GM10248 (cell line): ENCODE data around the gene F5.

Experiments used
- CTCF ChIA-PET: fragments of 300-600 bp; sonication (Branson Sonifier 250); formaldehyde crosslinking; extraction: SDS; loops from one replicate; lab custom pipeline; 2021; ENCODE audit warnings: antibody characterized with exemption; lab: Yijun Ruan, JAX
- POLR2A ChIA-PET: fragments of 350-650 bp; sonication (Branson Sonifier 250); formaldehyde crosslinking; extraction: SDS; loops from one replicate; lab custom pipeline; 2020; ENCODE audit warnings: antibody characterized with exemption; lab: Yijun Ruan, JAX
- DNase-seq: peaks from one replicate; pipeline ENCODE4 v3.0.0; 2012; ENCODE audit errors: extremely low spot score
- TF ChIP-seq, protein P1 (sequence below): IDR thresholded peaks from 2 replicates; pipeline ENCODE4 v1.5.1; 2012; ENCODE audit warnings: mild to moderate bottlenecking, low read depth; ENCODE audit errors: extremely low read depth, missing control alignments, control extremely low read depth

Gene F5

DNA sequence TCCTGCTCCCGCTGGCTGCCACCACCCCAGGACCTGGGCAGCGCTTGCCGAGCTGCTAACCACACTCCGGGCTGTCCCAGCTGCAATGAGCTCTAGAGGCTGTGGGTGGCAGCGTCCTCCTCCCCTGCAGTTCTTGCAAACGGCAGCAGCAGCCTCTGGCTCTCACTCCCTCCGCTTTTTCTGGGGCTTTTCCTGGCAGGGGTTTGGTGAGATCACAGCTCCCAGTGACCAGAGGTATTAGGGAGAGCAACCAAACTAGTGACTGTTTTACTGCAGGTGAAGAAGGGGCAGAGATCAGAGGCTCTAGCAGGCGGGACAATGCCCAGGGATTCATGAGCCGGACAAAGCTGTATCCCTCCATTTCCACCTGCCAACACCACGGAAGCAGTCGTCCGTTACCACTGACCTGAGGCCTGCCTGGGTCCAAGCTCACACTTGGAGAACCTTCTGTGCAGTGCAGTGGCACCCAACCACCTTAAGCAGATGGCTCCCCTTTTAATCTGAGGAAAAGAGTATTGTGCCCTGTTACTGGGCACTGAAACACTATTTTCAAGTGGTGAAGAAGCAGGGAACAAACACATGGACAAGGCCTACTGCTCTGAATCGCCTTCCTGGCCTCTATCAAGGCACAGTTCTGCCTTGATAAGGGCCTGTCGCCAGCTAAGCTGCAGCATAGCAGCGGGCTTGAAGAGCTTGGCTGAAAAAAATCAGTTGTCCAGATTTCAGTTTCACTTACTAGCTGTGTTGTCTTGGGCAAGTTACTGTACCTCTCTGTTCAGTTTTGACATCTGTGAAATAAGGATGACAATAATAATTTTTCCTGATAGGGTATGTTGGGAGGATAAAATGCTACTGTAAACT is at the start of gene F5:
F5 (minus strand) TSS at position 87 of the 861 bp plus-strand sequence. CDS start 95 bp downstream, outside the sequence.
- DNase-seq, result peak; percentile 69
- POLR2A ChIA-PET, result no interaction called here
- TF ChIP-seq, protein P1, sequence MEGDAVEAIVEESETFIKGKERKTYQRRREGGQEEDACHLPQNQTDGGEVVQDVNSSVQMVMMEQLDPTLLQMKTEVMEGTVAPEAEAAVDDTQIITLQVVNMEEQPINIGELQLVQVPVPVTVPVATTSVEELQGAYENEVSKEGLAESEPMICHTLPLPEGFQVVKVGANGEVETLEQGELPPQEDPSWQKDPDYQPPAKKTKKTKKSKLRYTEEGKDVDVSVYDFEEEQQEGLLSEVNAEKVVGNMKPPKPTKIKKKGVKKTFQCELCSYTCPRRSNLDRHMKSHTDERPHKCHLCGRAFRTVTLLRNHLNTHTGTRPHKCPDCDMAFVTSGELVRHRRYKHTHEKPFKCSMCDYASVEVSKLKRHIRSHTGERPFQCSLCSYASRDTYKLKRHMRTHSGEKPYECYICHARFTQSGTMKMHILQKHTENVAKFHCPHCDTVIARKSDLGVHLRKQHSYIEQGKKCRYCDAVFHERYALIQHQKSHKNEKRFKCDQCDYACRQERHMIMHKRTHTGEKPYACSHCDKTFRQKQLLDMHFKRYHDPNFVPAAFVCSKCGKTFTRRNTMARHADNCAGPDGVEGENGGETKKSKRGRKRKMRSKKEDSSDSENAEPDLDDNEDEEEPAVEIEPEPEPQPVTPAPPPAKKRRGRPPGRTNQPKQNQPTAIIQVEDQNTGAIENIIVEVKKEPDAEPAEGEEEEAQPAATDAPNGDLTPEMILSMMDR, result peak; percentile 57
- CTCF ChIA-PET, result interaction anchor here (0.8 to 1.9 kb wide), 11 partner anchors 8 to 126 kb away, joined by 3 to 13 read pairs (median 3); no protein-coding TSS in a partner anchor

DNA sequence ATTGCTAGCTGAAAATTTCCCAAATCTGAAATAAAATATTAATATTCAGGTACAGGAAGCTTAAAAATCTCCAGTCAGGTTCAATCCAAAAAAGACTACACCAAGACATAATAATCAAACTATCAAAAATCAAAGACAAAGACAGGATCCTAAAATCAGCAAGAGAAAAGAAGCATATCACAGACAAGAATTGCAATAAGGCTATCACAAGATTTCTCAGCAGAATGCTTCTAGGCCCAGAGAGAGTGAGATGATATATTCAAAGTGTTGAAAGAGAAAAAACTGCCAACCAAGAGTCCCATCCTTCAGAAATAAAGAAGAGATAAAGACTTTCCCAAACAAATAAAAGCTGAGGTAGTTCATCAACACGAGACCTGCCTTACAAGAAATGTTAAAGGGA is 48.6 kb upstream of the F5 start:
- TF ChIP-seq, protein P1, result no peak
- POLR2A ChIA-PET, result no interaction called here
- CTCF ChIA-PET, result interaction anchor here (0.6 to 2.4 kb wide), 4 partner anchors 9 to 77 kb away, joined by 3 to 11 read pairs (median 3); no protein-coding TSS in a partner anchor
- no peak for DNase-seq

DNA sequence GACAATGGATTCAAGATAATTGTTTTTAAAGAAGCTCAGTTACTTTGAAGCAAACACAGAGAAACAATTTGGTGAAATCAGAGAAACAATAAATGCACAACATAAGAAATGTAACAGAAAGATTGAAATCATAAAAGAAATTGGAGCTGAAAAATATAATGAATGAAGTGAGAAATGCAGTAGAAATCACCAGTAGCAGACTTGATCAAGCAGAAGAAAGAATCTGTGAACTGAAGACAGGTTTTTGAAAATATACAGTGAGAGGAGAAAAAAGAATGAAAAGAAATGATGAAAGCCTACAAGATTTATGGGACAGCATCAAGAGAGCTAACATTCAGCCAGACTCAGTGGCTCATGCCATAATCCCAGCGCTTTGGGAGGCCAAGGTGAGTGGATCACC is 47.9 kb upstream of the F5 start:
- TF ChIP-seq, protein P1, result no peak
- CTCF ChIA-PET, result interaction anchor here (0.8 to 2.4 kb wide), 2 partner anchors 27 to 78 kb away, joined by 3 to 11 read pairs; no protein-coding TSS in a partner anchor
- no peak for DNase-seq
- POLR2A ChIA-PET, result no interaction called here

DNA sequence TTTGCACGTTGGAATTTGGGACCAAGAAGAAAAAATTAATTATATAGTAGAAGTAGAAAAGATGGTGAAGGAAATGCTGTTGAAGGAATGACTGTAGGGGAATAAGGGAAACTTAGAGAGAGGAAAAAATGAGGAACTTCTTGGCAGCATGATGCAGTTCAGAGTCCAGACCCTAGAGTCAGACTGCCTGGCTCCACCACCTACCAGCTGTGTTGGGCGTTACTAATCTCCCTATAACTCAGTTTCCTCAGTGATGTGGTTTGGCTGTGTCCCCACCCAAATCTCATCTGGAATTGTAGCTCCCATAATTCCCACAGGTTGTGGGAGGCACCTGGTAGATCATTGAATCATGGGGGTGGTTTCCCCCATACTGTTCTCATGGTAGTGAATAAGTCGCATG is 45.0 kb upstream of the F5 start:
- POLR2A ChIA-PET, result no interaction called here

DNA sequence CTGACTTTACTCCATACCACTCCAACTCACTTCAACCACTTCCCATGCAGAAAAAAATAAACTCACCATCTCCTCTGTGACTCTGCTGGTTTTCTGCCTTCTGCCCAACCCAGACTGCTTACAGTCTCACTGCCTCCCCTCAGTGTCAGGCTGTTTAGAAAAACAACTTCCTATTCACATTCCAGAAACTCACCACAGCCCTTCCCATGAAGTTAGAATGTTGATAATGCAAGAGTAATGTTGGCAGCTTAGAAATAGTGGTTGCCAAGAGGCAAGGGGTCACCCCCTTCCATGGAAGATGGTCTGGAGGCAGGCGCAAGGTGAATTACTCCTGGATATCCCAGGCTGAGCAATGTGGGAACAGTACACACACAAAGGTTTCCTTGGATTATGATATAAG is 43.7 kb upstream of the F5 start, which contains the start of gene SELP:
SELP (minus strand) TSS at position 119 of the 400 bp plus-strand sequence; CDS start at position 69, 50 bp downstream.
- DNase-seq, result no peak
- CTCF ChIA-PET, result interaction anchor here (1.5 kb wide), 1 partner anchor 14 kb away, joined by 3 read pairs; no protein-coding TSS in a partner anchor
- TF ChIP-seq, protein P1, result no peak
- POLR2A ChIA-PET, result no interaction called here

More for the DNA sequence above, 45.0 kb upstream of the F5 start:
- CTCF ChIA-PET, result no interaction called here
- no peak for DNase-seq
- TF ChIP-seq, protein P1, result no peak

DNA sequence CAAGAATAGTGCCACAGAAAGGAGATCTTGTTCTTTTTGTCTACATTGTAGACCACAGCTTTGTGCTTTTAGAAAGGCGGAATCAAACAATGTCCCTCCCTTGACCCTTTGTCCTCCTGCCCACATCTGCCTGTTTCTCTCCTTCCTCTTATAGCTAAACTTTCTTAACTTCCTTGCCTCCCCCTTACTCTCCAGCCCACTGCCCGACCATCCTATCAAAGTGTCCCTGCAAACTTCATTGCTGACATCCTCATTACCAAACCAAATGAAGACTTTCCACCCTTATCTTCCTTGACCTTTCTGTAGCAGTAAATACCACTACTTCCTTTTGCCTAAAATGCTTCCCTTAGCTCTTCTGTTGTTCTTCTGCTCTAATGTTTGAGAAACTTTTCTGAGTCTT is 38.6 kb upstream of the F5 start:
- TF ChIP-seq, protein P1, result no peak
- CTCF ChIA-PET, result interaction anchor here (1.6 kb wide), 1 partner anchor 8 kb away, joined by 3 read pairs; no protein-coding TSS in a partner anchor
- DNase-seq, result no peak
- POLR2A ChIA-PET, result no interaction called here
